Measurements from ENCODE around the gene ARHGEF12. TPM values are rescaled to one million over a fixed set of nuclear protein-coding genes. Genes with fewer than 3 reads are reported as not detected.

Gene ARHGEF12
- total and polyA plus RNA-seq, 7 donors = 18.6 to 129 (median 80.5) TPM

DNA sequence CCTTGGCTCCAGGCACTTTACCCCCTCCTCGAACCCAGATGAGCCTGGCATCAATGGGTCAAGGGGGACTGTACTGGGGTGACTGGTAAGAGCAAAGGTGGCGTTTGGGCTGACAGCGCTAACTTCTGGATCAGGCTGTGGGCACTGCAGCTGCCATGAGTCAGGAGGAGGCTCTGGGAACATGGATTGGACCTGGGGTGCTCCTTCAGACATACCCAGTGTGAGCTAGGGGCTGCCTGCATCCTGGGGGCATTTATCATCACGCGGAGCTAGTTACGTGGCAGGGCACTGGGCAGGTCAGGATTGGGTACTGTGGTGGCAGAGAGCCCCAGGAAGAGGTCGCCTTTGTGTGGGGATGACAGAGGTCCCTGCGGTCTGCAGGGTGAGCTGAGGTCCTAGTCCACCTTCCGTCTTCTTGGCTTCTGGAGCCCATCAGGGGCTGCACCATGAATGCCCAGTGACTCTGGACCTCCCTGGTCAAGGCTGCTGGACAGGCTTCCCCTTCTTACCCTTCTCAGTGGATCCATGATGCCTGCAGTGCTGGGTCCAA lies 188.4 kb downstream of the ARHGEF12 start:
- Histone ChIP-seq H3K4me3 (no peak overlapping the region), H3K9me3 (no peaks in the 10 kb centered on the region), H3K27ac (no peak overlapping the region), H3K27me3 (peaks cover 0 to 9% (median 0%) of the 10 kb centered on the region in 3 donors), H3K4me1 (peaks cover 0 to 4% (median 0%) of the 10 kb centered on the region in 4 donors), H3K36me3 (no peaks in the 10 kb centered on the region)
- peak; percentile 40 for DNase-seq
- intact Hi-C loops (cut with DNase I) = no loop called here
- no peak for TF ChIP-seq POLR2A (IDR thresholded peaks at IDR 0.05)
- 74 to 93% methylated on average over 9 of the region's 9 CpGs for WGBS, 2 donors

DNA sequence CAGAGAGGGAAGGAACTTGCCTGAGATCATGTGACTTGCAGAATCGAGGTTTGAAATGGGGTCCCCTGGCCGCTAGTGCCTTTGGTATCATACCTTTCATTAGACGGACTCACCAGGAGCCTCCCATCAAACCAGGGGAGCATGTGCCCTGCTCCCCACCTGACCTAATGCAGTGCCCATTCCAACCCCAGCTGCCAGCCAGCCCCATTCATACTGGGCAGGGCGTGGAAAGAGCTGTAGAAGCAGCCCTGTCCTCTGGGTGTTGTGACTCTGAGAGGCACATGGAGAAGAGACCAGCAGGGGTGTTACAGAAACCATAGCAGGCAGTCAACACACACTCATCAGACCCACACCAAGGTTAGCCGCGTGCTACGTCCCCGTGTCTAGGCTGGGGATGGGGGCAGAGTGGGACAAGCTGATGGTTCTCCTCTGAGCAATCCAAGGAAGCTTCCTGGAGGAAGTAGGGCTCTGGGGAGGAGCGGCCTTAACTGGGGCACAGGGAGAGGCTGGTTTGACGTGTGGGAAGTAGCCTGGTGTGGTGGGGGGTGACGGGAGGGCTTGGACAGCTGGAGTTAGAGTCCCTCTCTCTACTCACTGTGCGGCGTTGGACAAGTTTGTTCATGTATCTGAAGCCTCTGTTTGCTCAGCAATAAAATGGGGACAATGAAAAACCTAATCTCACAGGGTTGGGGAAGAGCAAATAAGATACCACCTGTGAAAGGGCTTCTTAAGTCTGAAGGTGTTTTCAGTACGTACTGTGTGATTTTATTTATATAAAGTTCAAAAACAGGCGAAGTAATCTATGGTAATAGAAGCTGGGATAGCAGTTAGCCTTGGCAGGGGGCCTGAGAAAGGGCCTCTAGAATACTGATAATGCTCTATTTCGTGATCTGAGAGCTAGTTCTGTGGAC lies 189.3 kb downstream of the ARHGEF12 start:
- no peak for TF ChIP-seq POLR2AphosphoS5 (IDR thresholded peaks at IDR 0.05)
- TF ChIP-seq EP300 (IDR thresholded peaks at IDR 0.05) = no peak
- TF ChIP-seq, protein P1, sequence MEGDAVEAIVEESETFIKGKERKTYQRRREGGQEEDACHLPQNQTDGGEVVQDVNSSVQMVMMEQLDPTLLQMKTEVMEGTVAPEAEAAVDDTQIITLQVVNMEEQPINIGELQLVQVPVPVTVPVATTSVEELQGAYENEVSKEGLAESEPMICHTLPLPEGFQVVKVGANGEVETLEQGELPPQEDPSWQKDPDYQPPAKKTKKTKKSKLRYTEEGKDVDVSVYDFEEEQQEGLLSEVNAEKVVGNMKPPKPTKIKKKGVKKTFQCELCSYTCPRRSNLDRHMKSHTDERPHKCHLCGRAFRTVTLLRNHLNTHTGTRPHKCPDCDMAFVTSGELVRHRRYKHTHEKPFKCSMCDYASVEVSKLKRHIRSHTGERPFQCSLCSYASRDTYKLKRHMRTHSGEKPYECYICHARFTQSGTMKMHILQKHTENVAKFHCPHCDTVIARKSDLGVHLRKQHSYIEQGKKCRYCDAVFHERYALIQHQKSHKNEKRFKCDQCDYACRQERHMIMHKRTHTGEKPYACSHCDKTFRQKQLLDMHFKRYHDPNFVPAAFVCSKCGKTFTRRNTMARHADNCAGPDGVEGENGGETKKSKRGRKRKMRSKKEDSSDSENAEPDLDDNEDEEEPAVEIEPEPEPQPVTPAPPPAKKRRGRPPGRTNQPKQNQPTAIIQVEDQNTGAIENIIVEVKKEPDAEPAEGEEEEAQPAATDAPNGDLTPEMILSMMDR (IDR thresholded peaks at IDR 0.05) = no peak
- no peak for TF ChIP-seq POLR2A (IDR thresholded peaks at IDR 0.05)
- no peaks in the 10 kb centered on the region for H3K36me3 ChIP-seq
- H3K27me3 ChIP-seq = peaks cover 0 to 9% (median 0%) of the 10 kb centered on the region in 3 donors
- intact Hi-C loops (cut with DNase I) = no loop called here
- 19 to 63% methylated on average over 16 of the region's 16 CpGs for WGBS, 2 donors
- DNase-seq = peak; percentile 44
- H3K9me3 ChIP-seq = no peaks in the 10 kb centered on the region
- H3K27ac ChIP-seq = no peak overlapping the region
- peaks cover 0 to 4% (median 0%) of the 10 kb centered on the region in 4 donors for H3K4me1 ChIP-seq
- H3K4me3 ChIP-seq = no peak overlapping the region

DNA sequence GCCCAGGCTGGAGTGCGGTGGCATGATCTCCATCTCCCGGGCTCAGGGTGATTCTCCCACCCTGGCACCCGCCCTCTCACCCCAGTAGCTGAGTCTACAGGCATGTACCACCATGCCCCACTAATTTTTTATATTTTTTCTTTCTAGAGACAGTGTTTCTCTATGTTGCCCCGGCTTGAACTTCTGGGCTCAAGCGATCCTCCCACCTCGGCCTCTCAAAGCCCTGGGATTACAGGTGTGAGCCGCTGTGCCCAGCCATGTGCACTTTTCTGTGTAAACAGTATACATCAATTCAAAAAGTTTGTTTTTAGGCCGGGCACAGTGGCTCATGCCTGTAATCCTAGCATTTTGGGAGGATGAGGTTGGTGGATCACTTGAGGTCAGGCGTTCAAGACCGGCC lies 190.0 kb downstream of the ARHGEF12 start:
- TF ChIP-seq POLR2AphosphoS5 (IDR thresholded peaks at IDR 0.05) (no peak), POLR2A (IDR thresholded peaks at IDR 0.05) (no peak), EP300 (IDR thresholded peaks at IDR 0.05) (no peak)
- TF ChIP-seq, protein P1 (IDR thresholded peaks at IDR 0.05) = no peak
- Histone ChIP-seq H3K9me3 (no peaks in the 10 kb centered on the region), H3K27me3 (peaks cover 0 to 11% (median 0%) of the 10 kb centered on the region in 3 donors), H3K27ac (no peak overlapping the region), H3K36me3 (no peaks in the 10 kb centered on the region), H3K4me3 (no peak overlapping the region), H3K4me1 (peaks cover 0 to 4% (median 0%) of the 10 kb centered on the region in 4 donors)
- 21 to 75% methylated on average over 10 of the region's 10 CpGs for WGBS, 2 donors
- DNase-seq = no peak
- intact Hi-C loops (cut with DNase I) = no loop called here

DNA sequence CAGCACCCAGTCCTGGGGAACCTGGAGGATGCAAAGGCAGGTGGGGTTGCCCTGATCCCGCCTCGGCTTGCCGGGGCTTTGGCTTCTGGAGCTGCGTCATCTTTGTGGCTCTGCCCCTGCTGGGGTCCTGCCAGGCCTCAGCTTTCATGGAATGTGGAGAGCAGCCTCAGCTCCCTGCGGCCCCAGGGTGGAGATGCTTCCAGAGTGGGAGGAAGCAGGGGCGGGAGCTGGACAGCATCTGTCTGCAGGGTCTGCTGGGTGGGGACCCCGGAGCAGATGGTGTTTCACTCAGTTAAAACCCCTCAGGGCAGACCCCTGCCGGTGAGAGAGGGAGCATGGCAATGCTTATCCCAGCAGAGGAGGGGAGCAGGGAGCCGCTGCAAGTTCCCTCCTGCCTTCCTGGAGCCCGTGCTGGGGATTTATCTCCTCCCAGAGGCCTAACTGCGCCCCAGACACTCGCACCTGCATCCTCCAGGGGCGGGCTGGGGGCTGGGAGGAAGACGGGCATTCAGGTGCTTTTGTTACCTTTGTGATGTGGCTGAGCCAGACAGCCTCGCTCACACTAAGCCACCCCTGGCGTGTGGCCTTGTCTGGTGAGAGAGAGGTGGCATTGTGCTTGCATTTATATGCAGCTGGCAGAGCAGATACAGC lies 191.0 kb downstream of the ARHGEF12 start:
- peaks cover 0 to 11% (median 0%) of the 10 kb centered on the region in 3 donors for H3K27me3 ChIP-seq
- intact Hi-C loops (cut with DNase I) = no loop called here

More for the DNA sequence above, 191.0 kb downstream of the ARHGEF12 start:
- Histone ChIP-seq H3K4me3 (no peak overlapping the region), H3K9me3 (no peaks in the 10 kb centered on the region), H3K4me1 (peaks cover 0 to 4% (median 0%) of the 10 kb centered on the region in 4 donors), H3K27ac (no peak overlapping the region), H3K36me3 (no peaks in the 10 kb centered on the region)
- TF ChIP-seq EP300 (IDR thresholded peaks at IDR 0.05) (no peak), POLR2AphosphoS5 (IDR thresholded peaks at IDR 0.05) (no peak), POLR2A (IDR thresholded peaks at IDR 0.05) (no peak)
- TF ChIP-seq, protein P1 (IDR thresholded peaks at IDR 0.05) = no peak
- DNase-seq = no peak
- 13 to 47% methylated on average over 16 of the region's 16 CpGs for WGBS, 2 donors

Measured in sigmoid colon (tissue), 7 donors.